H1 (cell line): ENCODE measurements around the gene TMEM138. TPM values are rescaled to one million over a fixed set of nuclear protein-coding genes. Genes with fewer than 3 reads are reported as not detected.

Experiments used
- CTCF ChIA-PET: fragments of 300-600 bp; sonication (Branson Sonifier 250); formaldehyde crosslinking; loops from one replicate; lab custom pipeline; 2021; ENCODE audit not compliant: partially characterized antibody; lab: Charles Lee
- POLR2A ChIA-PET: fragments of 300-600 bp; sonication (Branson Sonifier 250); formaldehyde crosslinking; loops from one replicate; lab custom pipeline; 2021; ENCODE audit warnings: inconsistent platforms; ENCODE audit not compliant: partially characterized antibody; lab: Charles Lee
- DNase-seq, 2 experiments: peaks; one replicate each; pipeline versions ENCODE4 v3.0.0 to v3.0.0-alpha.2; 2010 to 2022; ENCODE audit warnings: low spot score in 2 of 2, low read depth in 1 of 2, mixed read lengths in 1 of 2
- FAIRE-seq: peaks from 2 replicates; lab custom pipeline; 2011; peaks lifted over from hg19 to GRCh38; lab: Jason Lieb, UNC
- H2AFZ ChIP-seq: 2 replicates; pipeline ENCODE4 v1.8.1; 2012; ENCODE audit warnings: low read length, inconsistent platforms
- H2AK5ac ChIP-seq: 2 replicates; pipeline ENCODE4 v1.6.1; 2013; ENCODE audit warnings: low read depth, low read length
- H2BK120ac ChIP-seq: replicated peaks from 2 replicates; pipeline ENCODE3; 2013; ENCODE audit warnings: low read depth, low read length, inconsistent platforms
- H2BK12ac ChIP-seq: 2 replicates; pipeline ENCODE4 v1.6.1; 2013; ENCODE audit warnings: low read depth, low read length
- H2BK15ac ChIP-seq: 2 replicates; pipeline ENCODE4 v1.6.1; 2013; ENCODE audit warnings: low read length
- H2BK20ac ChIP-seq: 2 replicates; pipeline ENCODE4 v1.6.1; 2013; ENCODE audit warnings: low read length
- H2BK5ac ChIP-seq: 2 replicates; pipeline ENCODE4 v1.6.1; 2013; ENCODE audit warnings: low read depth, low read length
- H3K14ac ChIP-seq: 2 replicates; pipeline ENCODE4 v1.6.1; 2013; ENCODE audit warnings: inconsistent platforms; ENCODE audit not compliant: insufficient read length
- H3K18ac ChIP-seq: 2 replicates; pipeline ENCODE4 v1.6.1; 2013; ENCODE audit warnings: low read length; ENCODE audit errors: extremely low read depth
- H3K23ac ChIP-seq: 2 replicates; pipeline ENCODE4 v1.6.1; 2013; ENCODE audit warnings: inconsistent platforms; ENCODE audit not compliant: insufficient read length
- H3K23me2 ChIP-seq: 2 replicates; pipeline ENCODE4 v1.6.1; 2013; ENCODE audit warnings: low read depth, low read length
- H3K27ac ChIP-seq: 2 replicates; pipeline ENCODE4 v1.6.1; 2011; ENCODE audit warnings: low read depth, low read length, inconsistent platforms
- H3K27me3 ChIP-seq, 4 experiments: replicated peaks in 1 of 4; 1 replicate in 1 of 4; 2 replicates in 3 of 4; pipeline versions ENCODE4 v1.6.1 to v1.8.1; 2011 to 2013; ENCODE audit warnings: low read length in 3 of 4, mild to moderate bottlenecking in 3 of 4, inconsistent platforms in 2 of 4, mixed read lengths in 2 of 4, moderate library complexity in 1 of 4; ENCODE audit not compliant: control insufficient read depth in 3 of 4, insufficient read depth in 3 of 4; ENCODE audit errors: extremely low read depth in 1 of 4
- H3K36me3 ChIP-seq, 4 experiments: 2 replicates each; pipeline versions ENCODE4 v1.6.1 to v1.8.1; 2011 to 2013; ENCODE audit warnings: mild to moderate bottlenecking in 4 of 4, low read length in 3 of 4, moderate library complexity in 2 of 4, control low read depth in 1 of 4, inconsistent platforms in 1 of 4; ENCODE audit not compliant: insufficient read depth in 4 of 4, control insufficient read depth in 2 of 4
- H3K4ac ChIP-seq: replicated peaks from 2 replicates; pipeline ENCODE3; 2013; ENCODE audit warnings: low read length, low read depth, mixed read lengths, inconsistent platforms; ENCODE audit not compliant: insufficient read length
- H3K4me1 ChIP-seq, 4 experiments: replicated peaks in 1 of 4; 1 replicate in 1 of 4; 2 replicates in 3 of 4; pipeline versions ENCODE4 v1.6.1 to v1.8.1; 2011 to 2013; ENCODE audit warnings: low read length in 3 of 4, inconsistent platforms in 2 of 4, mixed read lengths in 1 of 4; ENCODE audit not compliant: insufficient read depth in 4 of 4, control insufficient read depth in 3 of 4
- H3K4me2 ChIP-seq, 2 experiments: 2 replicates each; pipeline versions ENCODE4 v1.6.1 to v1.8.1; 2011 to 2013; ENCODE audit warnings: low read depth in 2 of 2, low read length in 2 of 2, control low read depth in 1 of 2, inconsistent platforms in 1 of 2, mild to moderate bottlenecking in 1 of 2; ENCODE audit not compliant: insufficient read depth in 1 of 2
- H3K4me3 ChIP-seq, 4 experiments: fragments of 200-600, 300-600 bp in 1 of 4; sonication (generic), shearing (Covaris generic), sonication (Bioruptor Twin) in 1 of 4; 2 replicates each; pipeline versions ENCODE4 v1.5.1 to v1.8.1; 2011 to 2016; ENCODE audit warnings: low read length in 4 of 4, low read depth in 3 of 4, control low read depth in 2 of 4, inconsistent platforms in 2 of 4, mild to moderate bottlenecking in 2 of 4, mixed read lengths in 1 of 4, moderate library complexity in 1 of 4; ENCODE audit not compliant: insufficient read depth in 2 of 4; ENCODE audit errors: extremely low read depth in 1 of 4
- H3K56ac ChIP-seq: replicated peaks from 2 replicates; pipeline ENCODE3; 2013; ENCODE audit warnings: low read depth, mild to moderate bottlenecking, mixed read lengths, low read length, inconsistent platforms; ENCODE audit not compliant: insufficient read length
- H3K79me1 ChIP-seq: 2 replicates; pipeline ENCODE4 v1.6.1; 2013; ENCODE audit warnings: low read depth, low read length, control low read depth
- H3K79me2 ChIP-seq, 2 experiments: 2 replicates each; pipeline versions ENCODE4 v1.6.1 to v1.8.1; 2012 to 2013; ENCODE audit warnings: low read length in 2 of 2, mild to moderate bottlenecking in 2 of 2, inconsistent platforms in 1 of 2; ENCODE audit not compliant: insufficient read depth in 2 of 2, control insufficient read depth in 1 of 2
- H3K9ac ChIP-seq, 4 experiments: replicated peaks in 1 of 4; 1 replicate in 1 of 4; 2 replicates in 3 of 4; pipeline versions ENCODE4 v1.6.1 to v1.8.1; 2011 to 2013; ENCODE audit warnings: low read depth in 3 of 4, low read length in 3 of 4, control low read depth in 2 of 4, mild to moderate bottlenecking in 2 of 4, moderate library complexity in 2 of 4, inconsistent platforms in 1 of 4; ENCODE audit errors: extremely low read depth in 1 of 4
- H3K9me3 ChIP-seq, 2 experiments: 2 replicates each; pipeline versions ENCODE4 v1.6.1 to v1.8.1; 2012 to 2013; ENCODE audit warnings: mild to moderate bottlenecking in 2 of 2, moderate library complexity in 2 of 2, control low read depth in 1 of 2, inconsistent platforms in 1 of 2, low read depth in 1 of 2, low read length in 1 of 2, mixed read lengths in 1 of 2; ENCODE audit not compliant: insufficient read depth in 2 of 2
- H4K20me1 ChIP-seq, 2 experiments: replicated peaks in 1 of 2; 2 replicates each; pipeline versions ENCODE3 to v1.8.1; 2011 to 2013; ENCODE audit warnings: inconsistent platforms in 2 of 2, low read length in 2 of 2, mild to moderate bottlenecking in 1 of 2; ENCODE audit not compliant: insufficient read depth in 2 of 2, control insufficient read depth in 1 of 2
- H4K5ac ChIP-seq: 2 replicates; pipeline ENCODE4 v1.6.1; 2013; ENCODE audit warnings: low read length, low read depth, mixed read lengths, inconsistent platforms; ENCODE audit not compliant: insufficient read length
- H4K8ac ChIP-seq: 2 replicates; pipeline ENCODE4 v1.8.0; 2013; ENCODE audit warnings: mild to moderate bottlenecking, moderate library complexity, low read length, inconsistent platforms; ENCODE audit not compliant: insufficient read depth; ENCODE audit errors: extremely low read depth
- H4K91ac ChIP-seq: replicated peaks from 2 replicates; pipeline ENCODE3; 2013; ENCODE audit warnings: low read length, mixed read lengths, inconsistent platforms; ENCODE audit not compliant: insufficient read length
- BCL11A ChIP-seq, 2 experiments: IDR thresholded peaks; one replicate each; pipeline ENCODE4 v1.6.1; 2011; ENCODE audit warnings: low read depth in 2 of 2, low read length in 2 of 2, mild to moderate bottlenecking in 2 of 2
- CTCF ChIP-seq, 3 experiments: IDR thresholded peaks; 1 replicate in 2 of 3; 2 replicates in 1 of 3; pipeline versions ENCODE4 v1.5.1 to v1.6.1; 2011; ENCODE audit warnings: low read length in 3 of 3, mild to moderate bottlenecking in 3 of 3, inconsistent platforms in 2 of 3, low read depth in 1 of 3, moderate library complexity in 1 of 3; ENCODE audit not compliant: insufficient read depth in 1 of 3; ENCODE audit errors: control extremely low read depth in 1 of 3
- HDAC6 ChIP-seq: IDR thresholded peaks from one replicate; pipeline ENCODE4 v1.7.1; 2012; ENCODE audit warnings: low read depth, mild to moderate bottlenecking, inconsistent platforms, low read length, moderate library complexity
- MAX ChIP-seq: IDR thresholded peaks from 2 replicates; pipeline ENCODE4 v1.6.1; 2012; ENCODE audit warnings: inconsistent platforms
- TAF1 ChIP-seq: IDR thresholded peaks from 2 replicates; pipeline ENCODE4 v1.6.1; 2011; ENCODE audit warnings: mild to moderate bottlenecking, low read depth, low read length
- TEAD4 ChIP-seq: IDR thresholded peaks from 2 replicates; pipeline ENCODE4 v1.6.1; 2012; ENCODE audit warnings: low read depth, low read length, inconsistent platforms, mixed read lengths
- WGBS, 2 experiments: shearing (Covaris generic) in 1 of 2; methylation state at CpG; one replicate each; pipeline versions ENCODE4 v1.1.6 to v1.1.7; 2013 to 2015; ENCODE audit warnings: low lambda C conversion rate in 2 of 2, mixed read lengths in 2 of 2, inconsistent platforms in 1 of 2, low coverage in 1 of 2, missing lambda C conversion rate in 1 of 2; ENCODE audit not compliant: insufficient replicate concordance in 2 of 2, insufficient coverage in 1 of 2, insufficient read length in 1 of 2; ENCODE audit errors: extremely low coverage in 1 of 2, missing lambda C conversion rate in 1 of 2; 5-methylcytosine and 5-hydroxymethylcytosine counted together
- polyA plus RNA-seq, 7 experiments: library from polyadenylated mRNA; depleted of rRNA in 3 of 7; stranded (reverse) in 5 of 7; unstranded in 2 of 7; fragments of >200 nt in 5 of 7; fragments of 200-250 nt in 2 of 7; gene quantifications; 1 replicate in 5 of 7; 2 replicates in 1 of 7; 4 replicates in 1 of 7; pipeline versions ENCODE4 v1.2.1 to v1.2.3, GENCODE V29; 2011 to 2013; ENCODE audit warnings: missing spikeins in 2 of 7, mixed read lengths in 2 of 7
- total RNA-seq: library from RNA; stranded (reverse); fragmentation: NEBNext Ultra II Directional; extraction: Animal tissue kit (Norgen Biotek cat#: 25700); gene quantifications from 2 replicates; pipeline ENCODE4 v1.2.1, GENCODE V29; 2021

Gene TMEM138
- total and polyA plus RNA-seq, 2 of the 8 experiments (the other 6 are each of a cell fraction or from before 2014, with no cell fraction given) = 32.9 to 59.0 TPM

GRCh38 chr11:61349916-61350315, 12.3 kb upstream of the TMEM138 start:
- H3K23ac ChIP-seq = no peak overlapping the region
- no peak overlapping the region for H3K4me2 ChIP-seq
- H2BK12ac ChIP-seq = no peak overlapping the region
- H3K56ac ChIP-seq = no peak overlapping the region
- ChIA-PET CTCF (interaction anchor here (0.9 to 7.1 kb wide), 4 partner anchors 13 to 96 kb away, joined by 3 to 80 read pairs (median 29); no protein-coding TSS in a partner anchor), POLR2A (interaction anchor here (0.7 to 39.7 kb wide), 4 partner anchors 13 to 1133 kb away, joined by 3 to 1106 read pairs (median 32); partner anchors contain the start of genes CYB561A3, DDB1, TKFC and TMEM138)
- H3K36me3 ChIP-seq = peaks cover 0 to 13% (median 8%) of the 10 kb centered on the region in 4 experiments; a peak in 6 of 8 replicates
- H4K20me1 ChIP-seq = peaks cover 0 to 8% of the 10 kb centered on the region in 2 experiments
- H3K9ac ChIP-seq = no peak overlapping the region
- H3K4me3 ChIP-seq = no peak overlapping the region
- no peak overlapping the region for H2BK120ac ChIP-seq
- H3K79me1 ChIP-seq = no peaks in the 10 kb centered on the region; the same call in 1 of the 2 replicates
- H2AK5ac ChIP-seq = no peak overlapping the region
- no peak overlapping the region for H2BK5ac ChIP-seq
- H3K27me3 ChIP-seq = no peaks in the 10 kb centered on the region
- no peak overlapping the region for H4K5ac ChIP-seq
- 89% methylated on average over 10 of the region's 10 CpGs; no CpG with 5 or more reads in 1 of the 2 experiments for WGBS, 2 experiments
- no peaks in the 10 kb centered on the region for H3K79me2 ChIP-seq
- no peak overlapping the region for H3K18ac ChIP-seq
- H3K9me3 ChIP-seq = no peaks in the 10 kb centered on the region
- H3K14ac ChIP-seq = no peak overlapping the region
- H2BK15ac ChIP-seq = no peak overlapping the region
- no peak overlapping the region for H2BK20ac ChIP-seq
- FAIRE-seq (no peak), DNase-seq (no peak)
- H4K8ac ChIP-seq = no peak overlapping the region
- no peaks in the 10 kb centered on the region for H3K4me1 ChIP-seq
- H3K4ac ChIP-seq = no peak overlapping the region
- H3K23me2 ChIP-seq = no peaks in the 10 kb centered on the region
- no peak overlapping the region for H3K27ac ChIP-seq
- H4K91ac ChIP-seq = no peak overlapping the region
- H2AFZ ChIP-seq = no peak overlapping the region
- TF ChIP-seq BCL11A (IDR thresholded peaks at IDR 0.05; ENCODE audit: low read depth in 2 of 2, low read length in 2 of 2) = no peak
- TF ChIP-seq HDAC6 = no peak
- no peak for TF ChIP-seq TAF1
- TF ChIP-seq MAX = no peak
- no peak for TF ChIP-seq TEAD4
- TF ChIP-seq CTCF (IDR thresholded peaks at IDR 0.05; ENCODE audit: control extremely low read depth in 1 of 3, insufficient read depth in 1 of 3, low read depth in 1 of 3, low read length in 3 of 3) = no peak
